ENCODE measurements around the gene CORO2A.
"Not testable (repeated sequence)": the region's sequence is repeated elsewhere in the genome, so short reads cannot be mapped to it uniquely, and the experiment has no call there.

Gene CORO2A

DNA sequence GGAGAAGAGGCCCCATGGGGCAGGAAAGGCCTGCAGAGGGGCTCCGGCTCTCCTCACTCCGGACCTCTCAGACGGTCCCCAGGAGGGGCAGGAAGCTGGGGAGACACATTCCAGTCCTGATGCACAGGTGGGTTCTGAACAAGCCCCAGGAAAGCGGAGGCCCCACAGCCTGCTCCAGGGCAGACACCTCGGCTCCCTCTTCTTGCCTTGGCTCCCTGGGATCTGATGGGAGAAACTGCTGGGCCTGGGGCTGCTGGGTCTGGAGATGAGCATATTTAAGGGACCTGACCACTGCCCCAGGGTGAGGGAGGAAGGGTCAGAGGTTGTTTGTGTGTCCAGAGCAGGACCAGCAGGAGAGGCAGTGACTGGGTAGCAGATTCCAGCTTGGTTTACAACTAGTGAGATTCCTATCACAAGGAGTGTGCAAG lies 1.2 kb downstream of the CORO2A start:
- DNase-seq (ENCODE audit: low read depth in 3 of 3), result no peak

DNA sequence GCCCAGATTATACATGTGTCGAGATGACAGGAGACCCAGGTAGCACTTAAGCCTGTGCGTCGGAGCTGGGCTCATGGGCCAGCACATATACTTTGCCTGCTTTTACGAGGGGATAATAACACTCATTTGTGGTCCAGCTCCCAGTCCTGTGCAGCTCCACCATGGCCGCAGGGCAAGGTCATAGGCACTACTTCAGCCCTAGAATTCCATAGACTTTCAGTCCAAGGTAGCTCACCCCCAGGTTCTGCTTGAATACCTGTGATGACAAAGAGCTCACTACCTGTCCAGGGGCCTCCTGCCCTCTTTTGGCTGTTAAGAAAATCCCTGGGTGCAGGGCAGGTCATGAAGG lies 1.7 kb downstream of the CORO2A start:
- no peak for DNase-seq (ENCODE audit: low read depth in 3 of 3)

DNA sequence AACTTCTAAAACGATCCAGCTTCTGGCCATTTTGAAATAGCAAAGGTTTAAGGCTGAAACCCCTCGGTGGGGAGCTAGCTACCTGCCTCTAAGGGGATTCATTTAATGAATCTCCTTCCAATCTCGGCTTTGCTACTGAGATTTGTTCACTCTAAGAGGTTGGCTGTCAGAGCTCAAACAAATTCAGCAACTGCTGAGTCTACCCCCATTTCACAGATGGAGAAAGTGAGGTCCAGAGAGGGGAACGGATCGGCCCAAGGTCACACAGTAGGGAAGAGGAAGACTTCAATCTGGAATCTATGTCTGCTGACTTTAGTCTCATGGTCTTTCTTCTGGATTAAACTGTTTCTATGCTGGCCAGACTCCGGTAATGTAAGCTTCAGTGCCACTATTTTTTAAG lies 3.0 kb downstream of the CORO2A start:
- no peak for DNase-seq (ENCODE audit: low read depth in 3 of 3)

DNA sequence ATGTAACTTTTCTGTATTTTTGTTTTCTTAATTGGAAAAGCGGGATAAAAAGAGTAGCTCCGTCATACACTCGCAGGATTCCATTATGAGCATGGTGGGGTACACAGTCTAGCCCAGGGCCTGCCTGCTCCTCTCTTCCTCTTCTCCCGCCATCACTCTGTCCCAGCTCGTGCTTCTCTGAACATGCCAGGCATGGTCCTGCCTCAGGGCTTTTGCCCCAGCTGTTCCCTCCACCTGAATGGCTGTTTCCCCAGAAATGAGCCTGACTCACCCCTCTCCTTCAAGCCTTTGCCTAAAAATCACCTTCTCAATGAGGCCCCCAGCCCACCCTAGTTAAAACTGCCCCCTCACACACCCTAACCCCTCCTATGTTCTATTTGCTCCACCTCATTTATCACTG lies 4.5 kb downstream of the CORO2A start:
- no peak for DNase-seq (ENCODE audit: low read depth in 3 of 3)

DNA sequence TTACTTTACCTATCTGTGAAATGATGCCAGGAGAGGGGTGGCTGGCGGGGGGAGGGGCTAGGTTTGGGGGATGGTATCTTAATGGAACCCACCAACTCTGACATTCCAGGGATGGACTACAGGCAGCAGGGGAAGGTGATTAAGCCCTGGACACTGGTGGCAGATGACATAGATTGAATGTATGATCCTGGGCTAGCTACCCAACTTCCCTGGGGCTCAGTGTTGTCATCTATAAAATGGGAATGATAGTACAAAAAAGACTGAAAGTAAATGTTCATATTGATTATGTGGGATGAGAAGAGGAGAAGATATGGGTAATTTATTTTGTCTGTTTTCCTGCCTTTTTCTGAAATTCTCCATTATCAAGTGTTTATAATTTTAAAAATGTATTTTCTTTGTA lies 6.2 kb downstream of the CORO2A start:
- no peak for DNase-seq (ENCODE audit: low read depth in 3 of 3)

DNA sequence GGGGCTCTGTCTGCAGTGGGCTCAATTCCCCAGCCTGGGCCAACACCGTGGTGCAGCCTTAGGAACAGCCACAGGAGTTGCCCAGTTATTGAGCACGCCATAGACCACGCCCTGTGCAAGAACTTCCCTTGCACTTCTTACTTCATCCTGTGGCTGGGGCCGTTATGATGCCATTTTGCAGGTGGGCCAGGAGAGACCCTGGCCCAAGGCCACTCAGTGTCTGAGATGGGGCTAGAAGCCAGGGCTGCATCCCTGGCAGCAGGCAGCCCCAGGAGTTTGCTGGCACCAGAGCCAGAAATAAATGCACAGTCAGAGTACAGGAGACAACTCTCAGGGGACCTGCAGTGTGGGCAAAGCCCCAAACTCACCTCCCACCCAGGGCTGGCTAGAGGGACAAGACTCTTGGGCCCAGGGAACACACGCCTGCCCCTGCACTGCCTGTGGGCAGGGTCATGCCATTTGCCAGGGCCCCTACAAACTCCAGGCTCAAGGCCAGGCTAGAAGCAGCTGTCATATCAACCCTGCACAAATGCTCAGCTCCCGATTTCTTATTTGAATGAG lies 6.7 kb downstream of the CORO2A start:
- DNase-seq (ENCODE audit: low read depth in 3 of 3), result no peak

DNA sequence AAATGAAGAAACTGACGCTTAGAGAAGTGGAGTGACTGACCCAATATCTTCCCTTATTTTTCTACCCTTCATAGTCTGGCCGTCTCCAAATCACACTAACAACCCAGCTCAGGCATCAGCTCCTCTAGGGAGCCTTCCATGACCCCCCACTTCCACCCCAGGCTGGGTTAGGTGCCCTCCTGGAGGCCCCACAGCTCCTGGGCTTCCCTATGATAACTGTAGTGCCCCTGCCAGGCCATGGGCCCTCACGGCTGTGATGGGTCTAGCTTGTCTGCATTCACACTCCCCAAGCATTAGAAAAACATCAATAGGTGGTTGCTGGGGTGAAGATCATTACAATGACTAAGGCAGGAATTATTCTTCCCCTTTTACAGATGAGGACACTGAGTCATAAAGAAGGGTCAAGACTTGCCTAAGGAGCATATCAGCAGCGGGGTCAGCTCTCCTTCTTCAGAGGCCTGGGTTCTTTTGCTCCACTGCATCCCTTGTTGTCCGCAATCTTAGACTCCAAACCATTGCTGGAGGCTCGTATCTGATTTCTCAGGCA lies 7.3 kb downstream of the CORO2A start:
- DNase-seq (ENCODE audit: low read depth in 3 of 3), result no peak

DNA sequence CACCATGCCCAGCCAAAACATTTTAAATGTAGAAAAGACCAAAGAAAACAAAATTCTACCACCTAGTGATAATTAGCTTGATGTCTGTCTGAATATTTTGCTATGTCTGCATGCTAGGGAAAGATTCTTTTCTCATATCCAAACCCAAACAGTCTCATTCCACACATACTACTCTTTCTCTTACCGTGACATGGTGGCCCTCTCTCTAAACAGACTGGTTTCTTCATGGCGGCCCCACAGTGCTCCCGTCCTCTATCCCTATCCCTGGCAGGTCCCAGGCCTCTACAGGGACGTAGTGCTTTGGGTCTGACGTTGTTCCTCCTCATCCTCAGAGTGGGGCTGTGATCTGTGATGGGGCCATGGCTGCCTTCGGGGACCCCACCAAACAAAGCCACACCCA lies 8.1 kb downstream of the CORO2A start:
- DNase-seq (ENCODE audit: low read depth in 3 of 3), result no peak

DNA sequence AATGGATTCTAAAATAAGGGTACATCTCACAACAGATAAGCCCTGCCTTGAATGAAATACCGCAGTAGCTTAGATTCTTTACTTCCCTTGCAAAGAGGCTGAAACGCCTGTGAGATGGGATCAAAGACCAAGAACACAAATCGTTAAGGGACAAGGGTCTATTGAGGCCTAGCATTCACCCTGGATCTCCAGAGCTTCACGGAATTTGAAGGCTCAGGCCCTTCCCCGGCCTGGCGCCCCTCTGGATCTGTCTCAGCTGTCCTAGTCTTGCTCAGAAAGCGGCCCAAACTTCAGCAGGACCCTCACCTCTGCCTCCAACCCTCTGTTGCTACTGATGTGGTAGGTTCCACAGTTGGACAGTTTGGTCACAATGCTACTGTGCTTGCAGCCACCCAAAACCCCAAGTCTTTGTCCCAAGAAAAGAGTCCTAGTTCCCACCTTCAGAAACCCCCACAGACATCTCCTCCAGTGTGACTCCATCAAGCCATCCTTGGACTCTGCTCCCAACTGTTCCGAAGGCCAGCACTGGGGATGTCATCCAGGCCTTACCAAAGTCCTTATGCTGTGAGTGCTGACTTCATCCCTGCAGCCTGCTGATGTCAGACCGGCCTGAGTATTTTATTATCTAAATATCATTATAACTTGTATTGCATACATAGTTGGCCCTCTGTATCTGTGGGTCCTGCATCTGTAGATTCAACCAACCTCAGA lies 9.4 kb downstream of the CORO2A start:
- no peak for DNase-seq (ENCODE audit: low read depth in 3 of 3)

DNA sequence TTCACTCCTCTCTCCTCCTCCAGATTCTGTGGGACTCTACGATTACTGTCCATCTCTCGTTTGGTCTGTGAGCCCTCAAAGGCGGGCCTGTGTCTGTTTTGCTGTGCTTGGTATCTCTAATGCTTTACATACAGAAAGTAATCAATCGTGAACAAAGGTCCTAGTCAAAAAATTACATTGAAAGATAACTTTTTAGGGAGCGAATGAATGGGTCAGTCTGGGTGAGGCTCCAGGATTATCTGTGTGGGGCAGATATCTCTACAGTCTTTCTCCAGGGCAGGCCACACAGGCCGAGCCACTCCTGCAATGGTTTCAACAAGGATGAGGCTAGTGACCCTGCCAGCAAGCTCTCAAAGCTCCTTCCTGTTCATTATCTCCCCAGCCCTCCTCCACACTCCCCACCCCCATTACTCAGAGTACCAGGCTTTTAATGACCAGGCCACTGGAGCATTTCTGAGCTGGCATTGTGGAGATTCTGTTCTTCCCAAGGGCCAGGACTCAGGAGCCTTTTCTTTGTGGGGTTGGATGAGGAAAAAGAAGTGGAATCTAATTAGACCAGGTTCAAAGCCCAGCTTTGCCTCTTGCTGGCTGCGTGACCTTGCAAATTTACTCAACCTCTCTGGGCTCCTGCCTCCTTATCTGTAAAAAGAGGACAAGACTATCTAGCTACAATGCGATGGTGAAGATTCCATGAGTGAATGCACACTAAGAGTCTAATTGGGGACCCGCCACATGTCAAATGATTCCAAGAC lies 10.2 kb downstream of the CORO2A start:
- no peak for DNase-seq (ENCODE audit: low read depth in 3 of 3)

DNA sequence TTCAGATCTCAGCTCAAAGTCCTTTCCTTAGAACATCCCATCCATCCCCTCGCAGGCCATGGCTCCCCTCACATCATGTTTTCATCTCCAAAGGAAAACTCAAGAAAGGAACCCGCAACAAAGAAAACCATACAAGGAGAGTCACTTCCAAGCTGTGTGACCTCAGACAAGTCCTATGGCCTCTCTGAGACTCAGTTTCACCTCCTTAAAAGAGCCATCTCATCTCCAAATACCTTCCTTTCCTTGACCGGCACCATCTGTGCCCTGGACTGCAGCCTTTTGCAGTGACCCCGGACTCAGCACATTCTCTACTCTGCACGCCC lies 10.7 kb downstream of the CORO2A start:
- DNase-seq (ENCODE audit: low read depth in 3 of 3), result no peak

DNA sequence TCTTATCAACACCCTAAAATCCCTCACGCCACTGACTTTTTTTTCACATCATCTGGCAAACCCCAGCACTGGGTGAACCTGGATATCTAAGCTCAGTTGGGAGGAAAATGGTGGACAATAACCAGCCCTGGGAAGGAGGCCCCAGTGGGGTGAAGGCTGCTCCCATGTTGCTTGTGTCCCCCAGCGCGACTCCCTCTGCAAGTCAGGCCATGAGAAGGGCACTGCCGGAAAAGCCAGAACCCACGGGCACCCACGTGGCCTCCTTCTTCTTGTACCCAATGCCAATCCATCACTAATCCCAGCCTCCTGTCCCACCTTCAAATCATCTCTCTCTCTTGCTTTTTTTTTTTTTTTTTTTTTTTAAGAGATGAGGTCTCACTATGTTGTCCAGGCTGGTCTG lies 11.4 kb downstream of the CORO2A start:
- no peak for DNase-seq (ENCODE audit: low read depth in 3 of 3)

DNA sequence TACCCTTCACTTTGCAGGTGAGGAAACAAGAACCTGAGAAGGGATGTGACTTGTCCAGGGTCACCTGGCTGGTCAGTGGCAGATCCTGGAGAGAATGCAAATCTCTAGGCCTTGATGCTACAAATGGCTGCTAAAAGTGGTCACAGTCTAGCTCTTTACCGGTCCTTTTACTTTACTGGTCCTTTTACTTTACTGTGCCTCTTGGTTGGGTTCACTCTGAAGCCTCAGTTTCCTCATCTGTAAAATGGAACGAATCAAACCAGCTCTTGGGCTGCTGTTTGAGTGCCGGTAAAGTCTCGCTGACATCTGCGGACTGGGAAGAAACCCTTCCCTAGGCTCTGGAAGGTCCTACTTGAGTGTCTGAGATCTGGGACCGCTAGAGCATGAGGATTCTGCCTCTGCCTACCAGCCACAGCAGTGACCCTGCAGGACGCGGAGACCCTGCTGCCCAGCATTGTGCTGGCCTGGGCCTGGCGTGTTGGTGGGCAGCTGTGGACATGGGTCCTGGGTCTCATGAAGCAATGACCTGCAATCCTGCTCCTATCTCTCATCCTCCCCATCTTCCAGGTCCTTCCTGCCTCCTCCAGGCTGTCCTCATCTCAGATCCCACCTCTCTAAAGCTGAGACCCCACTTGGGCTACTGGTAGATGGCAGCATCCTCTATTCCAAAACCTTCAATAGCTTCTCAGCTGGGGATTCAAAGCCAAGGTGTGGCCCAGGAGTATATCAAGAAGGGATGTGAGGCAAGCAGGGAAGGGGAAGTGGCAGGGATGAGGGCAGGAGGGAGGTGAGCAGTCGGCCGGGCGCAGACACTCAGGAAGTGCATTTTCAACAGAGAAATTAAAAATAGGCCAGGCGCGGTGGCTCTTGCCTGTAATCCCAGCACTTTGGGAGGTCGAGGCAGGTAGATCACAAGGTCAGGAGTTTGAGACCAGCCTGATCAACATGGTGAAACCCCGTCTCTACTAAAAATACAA lies 13.3 kb downstream of the CORO2A start:
- DNase-seq (ENCODE audit: low read depth in 3 of 3), result no peak

DNA sequence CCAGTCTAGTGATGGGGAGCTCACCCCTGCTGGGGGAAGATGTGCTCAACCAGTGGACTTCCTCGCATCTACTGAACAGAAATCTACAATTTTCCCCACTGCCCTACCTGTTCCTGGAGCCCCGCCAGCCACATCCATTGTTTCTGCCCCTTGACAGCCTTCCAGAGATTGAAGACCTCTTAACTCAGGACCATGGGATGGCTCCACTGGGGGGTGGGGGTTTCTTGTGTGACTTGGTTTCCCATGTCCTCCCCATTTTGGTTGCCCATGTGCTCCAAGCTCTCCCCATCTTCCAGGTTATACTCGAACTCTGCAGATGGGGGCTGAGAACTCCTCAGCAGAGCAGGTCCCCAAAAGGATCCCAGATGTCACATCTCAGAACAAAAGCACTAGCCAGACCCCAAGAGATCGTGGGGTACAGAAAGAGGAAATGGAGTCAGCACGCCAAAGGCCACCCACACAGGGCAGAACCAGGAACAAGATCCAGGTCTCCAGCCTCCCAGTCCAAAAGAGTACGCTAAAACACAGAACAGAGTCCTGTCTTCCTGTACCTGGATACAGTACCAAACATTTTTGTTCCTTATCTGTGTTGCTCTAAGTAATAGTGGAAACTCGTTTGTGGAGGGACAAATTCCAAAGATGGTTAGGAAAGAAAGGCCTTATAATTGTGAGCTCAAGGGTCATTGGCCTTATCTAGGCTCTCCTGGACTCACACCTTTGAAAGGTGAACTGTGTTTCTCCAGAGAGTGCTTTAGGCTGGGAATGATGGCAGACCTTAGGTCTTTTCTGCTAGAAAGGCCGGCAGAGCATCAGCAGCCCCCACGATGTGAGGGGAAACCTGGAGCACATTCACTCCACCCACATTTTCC lies 15.8 kb downstream of the CORO2A start:
- no peak for DNase-seq (ENCODE audit: low read depth in 3 of 3)

DNA sequence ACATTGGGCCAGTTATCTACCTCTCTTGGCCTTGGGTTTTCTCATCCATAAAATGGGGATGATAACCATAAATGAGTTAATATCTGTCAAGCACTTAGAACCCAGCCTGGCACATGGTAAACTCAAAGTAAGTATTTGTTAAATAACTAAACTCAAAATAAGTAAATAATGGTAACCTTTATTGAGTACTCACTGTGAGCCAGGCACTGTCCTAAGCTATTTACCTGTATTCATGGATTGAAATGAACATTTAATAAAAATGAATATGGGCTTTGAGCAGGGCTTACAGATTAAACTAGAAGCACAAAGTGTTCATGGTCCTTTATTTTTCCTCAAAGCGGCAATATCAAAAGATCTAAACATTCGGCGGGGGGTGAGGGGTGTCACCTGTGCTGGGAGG lies 16.7 kb downstream of the CORO2A start:
- no peak for DNase-seq (ENCODE audit: low read depth in 3 of 3)

DNA sequence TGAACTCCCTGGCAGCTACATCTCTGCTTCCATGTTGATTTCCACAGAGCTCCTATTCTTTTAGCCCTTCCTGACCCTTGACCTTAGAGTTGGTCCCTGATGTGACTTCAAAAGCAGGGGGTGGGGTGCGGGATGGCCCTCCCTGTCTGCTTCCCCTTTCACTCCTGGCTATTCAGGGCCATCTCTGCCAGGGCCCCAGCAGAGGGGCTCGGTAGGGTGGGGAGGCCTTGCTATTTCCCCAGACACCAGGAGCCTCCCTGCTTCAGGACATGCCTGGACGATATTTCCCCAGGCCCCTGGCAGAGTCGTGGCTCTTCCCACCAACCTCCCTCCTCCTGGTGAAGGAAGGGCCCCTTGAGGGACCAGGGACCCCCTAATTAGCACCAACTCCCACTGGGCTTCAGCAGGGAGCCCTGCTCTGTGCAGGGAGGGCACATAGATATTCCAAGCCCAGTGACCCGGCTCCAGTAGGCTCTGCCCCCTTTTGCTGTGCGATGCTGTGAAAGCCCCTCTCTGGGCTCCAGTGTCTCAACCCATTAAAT lies 17.3 kb downstream of the CORO2A start:
- DNase-seq (ENCODE audit: low read depth in 3 of 3), result no peak

DNA sequence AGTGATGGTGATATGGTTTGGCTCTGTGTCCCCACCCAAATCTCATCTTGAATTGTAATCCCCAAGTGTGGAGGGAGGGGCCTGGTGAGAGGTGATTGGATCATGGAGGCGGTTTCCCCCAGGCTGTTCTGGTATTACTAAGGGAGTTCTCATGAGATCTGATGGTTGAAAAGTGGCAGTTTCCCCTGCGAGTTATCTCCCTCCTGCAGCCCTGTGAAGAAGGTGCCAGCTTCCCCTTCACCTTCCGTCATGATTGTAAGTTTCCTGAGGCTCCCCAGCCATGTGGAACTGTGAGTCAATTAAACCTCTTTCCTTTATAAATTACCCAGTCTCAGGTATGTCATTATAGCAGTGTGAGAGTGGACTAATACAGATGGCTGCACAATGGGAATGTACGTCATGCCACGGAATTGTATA lies 17.9 kb downstream of the CORO2A start:
- not testable (repeated sequence) for DNase-seq (ENCODE audit: low read depth in 3 of 3)

DNA sequence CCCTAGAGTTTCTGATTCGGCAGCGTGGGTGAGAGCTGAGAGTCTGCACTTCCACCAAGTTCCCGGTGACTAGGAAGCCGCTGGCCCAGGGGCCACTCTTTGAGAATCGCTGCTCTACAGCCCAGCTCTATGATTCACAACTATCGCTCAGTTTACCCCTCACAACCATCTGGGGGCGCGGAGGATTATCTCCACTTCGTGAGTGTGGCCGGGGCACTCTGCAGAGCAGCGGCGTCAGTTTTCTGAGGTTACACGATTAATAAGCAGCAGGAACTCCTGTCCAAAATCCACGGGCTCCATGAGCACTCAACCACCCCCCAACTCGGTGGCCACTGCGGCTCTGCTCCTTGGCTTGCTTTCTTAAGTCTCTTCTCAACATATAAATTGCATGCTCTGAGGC lies 19.3 kb downstream of the CORO2A start:
- no peak for DNase-seq (ENCODE audit: low read depth in 3 of 3)

DNA sequence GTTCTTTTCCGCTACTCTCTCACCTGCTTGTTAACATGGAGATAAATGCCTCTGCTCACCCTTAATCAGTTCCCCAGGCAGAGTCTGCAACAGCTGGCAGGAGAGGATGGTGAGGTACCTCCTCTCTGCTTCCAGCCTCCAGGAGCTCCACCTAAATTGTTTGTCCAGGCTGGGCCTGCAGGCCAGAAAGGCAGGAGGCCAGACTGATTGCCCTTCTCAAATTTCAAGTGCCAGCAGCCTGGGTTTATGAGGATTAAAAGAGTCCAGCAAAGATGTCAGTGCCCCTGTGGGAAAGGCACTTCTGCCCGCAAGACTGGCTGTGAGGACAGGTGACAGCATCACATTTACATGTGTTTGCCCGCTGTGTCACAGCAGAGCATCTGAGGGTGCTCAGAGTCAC lies 19.8 kb downstream of the CORO2A start:
- no peak for DNase-seq (ENCODE audit: low read depth in 3 of 3)

DNA sequence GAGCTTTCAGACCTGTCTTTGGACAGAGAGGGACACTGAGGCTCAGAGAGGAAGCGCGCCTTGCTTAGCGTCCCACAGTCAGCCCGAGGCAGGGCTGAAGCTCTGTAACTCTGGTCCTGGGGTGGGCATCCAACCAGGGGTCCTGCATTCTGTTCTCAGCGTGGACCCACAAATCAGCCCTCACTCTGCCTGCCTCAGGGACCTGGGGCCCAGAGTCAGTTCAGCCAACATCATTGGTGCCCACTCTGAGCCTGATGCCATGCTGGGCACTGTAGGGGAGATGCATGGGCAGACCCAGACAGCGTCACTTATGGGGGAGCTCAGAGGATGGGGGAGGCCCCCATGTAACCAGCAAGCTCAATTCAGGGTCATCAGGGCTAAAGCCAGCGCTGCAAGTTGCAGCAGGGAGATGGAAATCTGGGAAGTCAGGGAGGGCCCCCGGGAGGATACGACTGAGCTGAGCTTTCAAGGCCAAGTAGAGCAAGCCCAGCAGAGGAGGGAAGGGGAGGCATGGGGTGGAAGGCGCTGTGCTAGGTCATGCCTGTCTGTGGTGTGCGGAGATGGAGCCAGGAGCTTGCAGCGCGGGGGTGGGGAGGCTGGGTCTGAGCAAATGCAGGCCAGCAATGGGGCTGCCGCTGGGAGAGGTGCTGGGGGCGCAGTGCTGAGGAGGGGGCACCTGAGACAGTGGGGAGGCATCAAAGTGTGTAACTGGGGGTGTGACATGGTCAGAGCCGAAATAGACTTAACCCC lies 21.1 kb downstream of the CORO2A start:
- no peak for DNase-seq (ENCODE audit: low read depth in 3 of 3)

All from stimulated activated CD4-positive, alpha-beta T cell treated with anti-CD3 and anti-CD28 coated beads, TNF-alpha, amount 100 ng/mL, for 48 hours (primary cell).